Keratinocyte (primary cell): ENCODE measurements around the gene SRCIN1.

ENCODE experiments used
- EZH2 ChIP-seq: IDR thresholded peaks from one replicate; pipeline ENCODE4 v1.6.1; 2012; ENCODE audit warnings: inconsistent platforms, mild to moderate bottlenecking, low read length, moderate library complexity
- TF ChIP-seq, protein P1 (sequence below), 3 experiments: IDR thresholded peaks in 1 of 3; conservative IDR thresholded peaks in 1 of 3; optimal IDR thresholded peaks in 1 of 3; 2 replicates in 2 of 3; 3 replicates in 1 of 3; pipeline versions ENCODE3 to v1.5.1; 2011; ENCODE audit warnings: low read length in 3 of 3, mild to moderate bottlenecking in 3 of 3, moderate library complexity in 2 of 3, control low read depth in 1 of 3, inconsistent platforms in 1 of 3; ENCODE audit not compliant: insufficient read depth in 2 of 3; ENCODE audit errors: extremely low read depth in 1 of 3

DNA sequence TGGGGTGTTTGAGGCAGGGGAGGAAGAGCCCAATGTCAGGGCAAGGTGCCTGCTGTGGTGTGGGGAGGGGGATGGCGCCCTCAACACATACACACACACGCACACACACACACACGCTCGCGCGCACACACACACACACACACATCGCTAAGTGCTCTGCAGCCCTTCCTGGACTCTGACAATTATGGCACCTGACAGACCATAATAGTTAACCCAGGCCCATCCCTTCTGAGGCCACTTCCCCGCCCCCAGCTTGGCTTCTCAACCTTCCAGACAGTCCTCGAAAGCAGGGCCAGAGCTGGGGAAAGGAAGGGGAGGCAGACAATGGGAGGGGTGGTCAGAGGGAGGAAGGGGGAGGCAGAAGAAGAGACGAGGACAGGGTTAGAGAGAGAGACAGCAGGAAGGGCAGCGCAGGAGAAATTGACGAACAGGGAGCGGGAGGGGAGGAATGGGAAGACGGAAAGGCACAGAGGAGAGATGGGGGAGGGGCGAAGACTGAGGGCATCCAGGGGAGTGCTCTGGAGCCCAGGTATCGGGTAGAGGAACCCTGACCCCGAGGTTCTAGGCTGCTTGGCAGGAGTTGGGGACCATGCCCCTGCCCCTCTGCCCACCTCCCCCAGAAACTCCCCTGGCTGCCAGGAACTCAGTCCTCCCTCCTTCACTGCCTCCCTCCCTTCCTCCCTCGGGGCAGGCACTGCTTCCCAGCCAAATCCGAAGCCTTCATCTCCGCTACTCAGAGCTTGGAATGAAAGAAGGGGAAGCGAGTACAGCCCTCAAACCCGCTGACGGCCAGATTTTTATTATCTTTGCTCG lies 4.0 kb downstream of the SRCIN1 start:
- TF ChIP-seq, protein P1, sequence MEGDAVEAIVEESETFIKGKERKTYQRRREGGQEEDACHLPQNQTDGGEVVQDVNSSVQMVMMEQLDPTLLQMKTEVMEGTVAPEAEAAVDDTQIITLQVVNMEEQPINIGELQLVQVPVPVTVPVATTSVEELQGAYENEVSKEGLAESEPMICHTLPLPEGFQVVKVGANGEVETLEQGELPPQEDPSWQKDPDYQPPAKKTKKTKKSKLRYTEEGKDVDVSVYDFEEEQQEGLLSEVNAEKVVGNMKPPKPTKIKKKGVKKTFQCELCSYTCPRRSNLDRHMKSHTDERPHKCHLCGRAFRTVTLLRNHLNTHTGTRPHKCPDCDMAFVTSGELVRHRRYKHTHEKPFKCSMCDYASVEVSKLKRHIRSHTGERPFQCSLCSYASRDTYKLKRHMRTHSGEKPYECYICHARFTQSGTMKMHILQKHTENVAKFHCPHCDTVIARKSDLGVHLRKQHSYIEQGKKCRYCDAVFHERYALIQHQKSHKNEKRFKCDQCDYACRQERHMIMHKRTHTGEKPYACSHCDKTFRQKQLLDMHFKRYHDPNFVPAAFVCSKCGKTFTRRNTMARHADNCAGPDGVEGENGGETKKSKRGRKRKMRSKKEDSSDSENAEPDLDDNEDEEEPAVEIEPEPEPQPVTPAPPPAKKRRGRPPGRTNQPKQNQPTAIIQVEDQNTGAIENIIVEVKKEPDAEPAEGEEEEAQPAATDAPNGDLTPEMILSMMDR (optimal IDR thresholded peaks at IDR 0.05 in 1 of 3, IDR thresholded peaks at IDR 0.05 in 1 of 3, conservative IDR thresholded peaks at IDR 0.05 in 1 of 3; ENCODE audit: extremely low read depth in 1 of 3, insufficient read depth in 2 of 3, low read length in 3 of 3): no peak
- no peak for TF ChIP-seq EZH2
